AG04449 (cell line): Measurements from ENCODE around the gene NUTM2F.
"Not testable (repeated sequence)": the region's sequence is repeated elsewhere in the genome, so short reads cannot be mapped to it uniquely, and the experiment has no call there.

ENCODE experiments used
- CTCF ChIA-PET: fragments of 350-600 bp; formaldehyde crosslinking; extraction: SDS; loops from one replicate; lab custom pipeline; 2021; ENCODE audit warnings: antibody characterized with exemption; lab: Yijun Ruan, JAX
- POLR2A ChIA-PET: fragments of 400-600, 350-600 bp; formaldehyde crosslinking; extraction: SDS; loops from one replicate; lab custom pipeline; 2020; ENCODE audit warnings: antibody characterized with exemption, inconsistent platforms; lab: Yijun Ruan, JAX
- DNase-seq: peaks from one replicate; pipeline ENCODE4 v3.0.0-alpha.2; 2010; ENCODE audit warnings: low read depth, low spot score
- H3K4me3 ChIP-seq: 2 replicates; pipeline ENCODE4 v1.5.1; 2011; ENCODE audit warnings: low read depth, mild to moderate bottlenecking, control low read depth, low read length
- CTCF ChIP-seq: IDR thresholded peaks from one replicate; pipeline ENCODE4 v1.5.1; 2011; ENCODE audit warnings: mild to moderate bottlenecking, moderate library complexity, low read length, control low read depth, inconsistent platforms; ENCODE audit not compliant: insufficient read depth; ENCODE audit errors: missing control alignments

The NUTM2F gene

GRCh38 chr9:94323153-94323798, 5.2 kb downstream of the NUTM2F start:
- CTCF ChIA-PET, DNase-seq, POLR2A ChIA-PET, H3K4me3 ChIP-seq: not testable (repeated sequence)

GRCh38 chr9:94322342-94322940, 6.0 kb downstream of the NUTM2F start:
- CTCF ChIA-PET, DNase-seq, POLR2A ChIA-PET, H3K4me3 ChIP-seq: not testable (repeated sequence)

GRCh38 chr9:94317949-94318657, 10.3 kb downstream of the NUTM2F start:
- POLR2A ChIA-PET, CTCF ChIA-PET, DNase-seq, H3K4me3 ChIP-seq: not testable (repeated sequence)

- DNase-seq, result not testable (repeated sequence)
Observed at GRCh38 chr9:94316236-94316635, 12.2 kb downstream of the NUTM2F start.

GRCh38 chr9:94315034-94315984, 13.1 kb downstream of the NUTM2F start:
- CTCF ChIA-PET, H3K4me3 ChIP-seq, POLR2A ChIA-PET, DNase-seq: not testable (repeated sequence)

More at GRCh38 chr9:94316236-94316635, 12.2 kb downstream of the NUTM2F start:
- POLR2A ChIA-PET, CTCF ChIA-PET, H3K4me3 ChIP-seq: not testable (repeated sequence)

- no peak for TF ChIP-seq CTCF
- ChIA-PET POLR2A (interaction anchor here (0.6 kb wide), 1 partner anchor 1286 kb away, joined by 3 read pairs; no protein-coding TSS in a partner anchor), CTCF (no interaction called here)
- no peak overlapping the region for H3K4me3 ChIP-seq
- DNase-seq, result no peak
Observed at GRCh38 chr9:94303321-94303720, 25.1 kb downstream of the NUTM2F start.

- ChIA-PET CTCF (no interaction called here), POLR2A (no interaction called here)
- no peak overlapping the region for H3K4me3 ChIP-seq
- no peak for DNase-seq
- no peak for TF ChIP-seq CTCF
Observed at GRCh38 chr9:94302426-94302825, 26.0 kb downstream of the NUTM2F start.

GRCh38 chr9:94301583-94301982, 26.9 kb downstream of the NUTM2F start:
- H3K4me3 ChIP-seq, result no peak overlapping the region
- no peak for TF ChIP-seq CTCF
- ChIA-PET CTCF (no interaction called here), POLR2A (no interaction called here)
- DNase-seq, result no peak
